Smooth muscle cell (in vitro differentiated cells): Measurements from ENCODE around the gene KRT9. TPM values are rescaled to one million over a fixed set of nuclear protein-coding genes. Genes with fewer than 3 reads are reported as not detected.

Source experiments
- DNase-seq: peaks from one replicate; lab custom pipeline; 2025; ENCODE audit not compliant: unreplicated experiment; lab: John Stamatoyannopoulos, UW
- H2AFZ ChIP-seq: fragments of 200-600 bp; sonication (generic); 2 replicates; pipeline ENCODE4 v1.6.0; 2016; ENCODE audit warnings: antibody characterized with exemption, low read depth, mild to moderate bottlenecking
- H3F3A ChIP-seq: fragments of 200-600 bp; sonication (generic); 2 replicates; pipeline ENCODE4 v1.6.0; 2017; ENCODE audit warnings: antibody characterized with exemption, low read depth
- H3K27ac ChIP-seq: fragments of 200-600 bp; sonication (generic); 2 replicates; pipeline ENCODE4 v1.5.1; 2016; ENCODE audit warnings: low read depth, mild to moderate bottlenecking
- H3K27me3 ChIP-seq: fragments of 200-600 bp; sonication (generic); 2 replicates; pipeline ENCODE4 v1.6.1; 2016; ENCODE audit warnings: low read depth, mild to moderate bottlenecking
- H3K36me3 ChIP-seq: fragments of 200-600 bp; sonication (generic); 2 replicates; pipeline ENCODE4 v1.5.1; 2016; ENCODE audit warnings: low read depth
- H3K4me1 ChIP-seq: fragments of 200-600 bp; sonication (generic); 2 replicates; pipeline ENCODE4 v1.5.1; 2016; ENCODE audit warnings: low read depth
- H3K4me2 ChIP-seq: fragments of 200-600 bp; sonication (generic); 2 replicates; pipeline ENCODE4 v1.6.0; 2016; ENCODE audit warnings: mild to moderate bottlenecking
- H3K4me3 ChIP-seq: fragments of 200-600 bp; sonication (generic); 2 replicates; pipeline ENCODE4 v1.5.1; 2016; ENCODE audit warnings: mild to moderate bottlenecking
- H3K79me2 ChIP-seq: fragments of 200-600 bp; sonication (generic); 2 replicates; pipeline ENCODE4 v1.6.0; 2016; ENCODE audit warnings: low read depth, mild to moderate bottlenecking
- H3K9ac ChIP-seq: fragments of 200-600 bp; sonication (generic); 2 replicates; pipeline ENCODE4 v1.6.0; 2016; ENCODE audit warnings: low read depth
- H3K9me3 ChIP-seq: fragments of 200-600 bp; sonication (generic); replicated peaks from 2 replicates; pipeline ENCODE4 v1.5.1; 2016; ENCODE audit warnings: low read depth
- H4K20me1 ChIP-seq: fragments of 200-600 bp; sonication (generic); 2 replicates; pipeline ENCODE4 v1.6.0; 2016; ENCODE audit warnings: low read depth
- whole genome bisulfite sequencing: methylation state at CpG from one replicate; pipeline ENCODE4 v1.1.7; 2016; ENCODE audit warnings: low lambda C conversion rate; 5-methylcytosine and 5-hydroxymethylcytosine counted together
- polyA plus RNA-seq: library from polyadenylated mRNA; unstranded; fragments of >200 nt; fragmentation: Nextera tagmentation; extraction: Ambion mirVana; gene quantifications from 2 replicates; pipeline ENCODE4 v1.2.1, GENCODE V29; 2016
- total RNA-seq: library from RNA; depleted of rRNA; stranded (reverse); fragments of >200 nt; gene quantifications from 2 replicates; pipeline ENCODE4 v1.2.3, GENCODE V29; 2014
- TF ChIP-seq, protein P1 (sequence below): fragments of 200-600 bp; sonication (generic); IDR thresholded peaks from 2 replicates; pipeline ENCODE4 v1.5.1; 2017; ENCODE audit warnings: borderline replicate concordance, mild to moderate bottlenecking, antibody characterized with exemption; ENCODE audit not compliant: insufficient read depth, poor library complexity, severe bottlenecking

Gene KRT9
- total and polyA plus RNA-seq, 2 experiments from 2014 or later = 0.22 TPM; not detected in 1

DNA sequence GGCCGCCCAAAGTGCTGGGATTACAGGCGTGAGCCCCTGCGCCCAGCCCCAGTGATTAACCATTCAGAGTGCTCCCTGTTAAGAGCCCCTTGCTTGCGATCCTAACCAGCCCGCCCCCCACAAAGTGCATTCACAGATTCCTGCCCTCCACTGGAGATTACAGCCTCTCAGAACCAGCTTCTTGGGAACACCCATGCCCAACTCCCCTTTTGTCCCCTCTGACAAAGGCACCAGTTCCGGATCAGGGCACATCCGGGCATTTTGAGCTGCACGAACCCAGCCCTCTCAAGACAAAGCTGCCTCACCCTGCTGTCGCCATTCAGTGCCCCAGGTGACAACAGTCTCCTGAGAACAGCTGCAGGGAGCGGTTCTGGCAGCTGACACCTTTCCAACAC is 42.9 kb downstream of the KRT9 start:
- Histone ChIP-seq H3K27me3 (no peaks in the 10 kb centered on the region), H3F3A (peaks cover 7% of the 10 kb centered on the region), H3K9ac (no peak overlapping the region), H2AFZ (peak overlapping the region; percentile 3), H3K4me1 (peaks cover 34% of the 10 kb centered on the region), H3K4me2 (peak overlapping the region; percentile 62), H3K4me3 (peak overlapping the region; percentile 69), H3K9me3 (no peaks in the 10 kb centered on the region), H4K20me1 (peaks cover 36% of the 10 kb centered on the region), H3K79me2 (peaks cover 9% of the 10 kb centered on the region), H3K27ac (peak overlapping the region; percentile 92), H3K36me3 (no peaks in the 10 kb centered on the region)
- DNase-seq = no peak
- 55% methylated on average over 10 of the region's 10 CpGs for WGBS
- TF ChIP-seq, protein P1, sequence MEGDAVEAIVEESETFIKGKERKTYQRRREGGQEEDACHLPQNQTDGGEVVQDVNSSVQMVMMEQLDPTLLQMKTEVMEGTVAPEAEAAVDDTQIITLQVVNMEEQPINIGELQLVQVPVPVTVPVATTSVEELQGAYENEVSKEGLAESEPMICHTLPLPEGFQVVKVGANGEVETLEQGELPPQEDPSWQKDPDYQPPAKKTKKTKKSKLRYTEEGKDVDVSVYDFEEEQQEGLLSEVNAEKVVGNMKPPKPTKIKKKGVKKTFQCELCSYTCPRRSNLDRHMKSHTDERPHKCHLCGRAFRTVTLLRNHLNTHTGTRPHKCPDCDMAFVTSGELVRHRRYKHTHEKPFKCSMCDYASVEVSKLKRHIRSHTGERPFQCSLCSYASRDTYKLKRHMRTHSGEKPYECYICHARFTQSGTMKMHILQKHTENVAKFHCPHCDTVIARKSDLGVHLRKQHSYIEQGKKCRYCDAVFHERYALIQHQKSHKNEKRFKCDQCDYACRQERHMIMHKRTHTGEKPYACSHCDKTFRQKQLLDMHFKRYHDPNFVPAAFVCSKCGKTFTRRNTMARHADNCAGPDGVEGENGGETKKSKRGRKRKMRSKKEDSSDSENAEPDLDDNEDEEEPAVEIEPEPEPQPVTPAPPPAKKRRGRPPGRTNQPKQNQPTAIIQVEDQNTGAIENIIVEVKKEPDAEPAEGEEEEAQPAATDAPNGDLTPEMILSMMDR = no peak

- H3K4me2 ChIP-seq = peak overlapping the region; percentile 87
- H3K9me3 ChIP-seq = no peaks in the 10 kb centered on the region
- peak overlapping the region; percentile 51 for H2AFZ ChIP-seq
- no peak for DNase-seq
- no peaks in the 10 kb centered on the region for H3K36me3 ChIP-seq
- peaks cover 21% of the 10 kb centered on the region for H3F3A ChIP-seq
- H3K9ac ChIP-seq = peak overlapping the region; percentile 65
- TF ChIP-seq, protein P1 = no peak
- H3K4me3 ChIP-seq = peak overlapping the region; percentile 69
- H3K27me3 ChIP-seq = no peaks in the 10 kb centered on the region
- peaks cover 9% of the 10 kb centered on the region for H3K79me2 ChIP-seq
- peaks cover 34% of the 10 kb centered on the region for H3K4me1 ChIP-seq
- 1% methylated on average over 57 of the region's 62 CpGs for WGBS
- peaks cover 43% of the 10 kb centered on the region for H4K20me1 ChIP-seq
- H3K27ac ChIP-seq = peak overlapping the region; percentile 92
Measured at GRCh38 chr17:41527063-41528023, 44.5 kb downstream of the KRT9 start.

DNA sequence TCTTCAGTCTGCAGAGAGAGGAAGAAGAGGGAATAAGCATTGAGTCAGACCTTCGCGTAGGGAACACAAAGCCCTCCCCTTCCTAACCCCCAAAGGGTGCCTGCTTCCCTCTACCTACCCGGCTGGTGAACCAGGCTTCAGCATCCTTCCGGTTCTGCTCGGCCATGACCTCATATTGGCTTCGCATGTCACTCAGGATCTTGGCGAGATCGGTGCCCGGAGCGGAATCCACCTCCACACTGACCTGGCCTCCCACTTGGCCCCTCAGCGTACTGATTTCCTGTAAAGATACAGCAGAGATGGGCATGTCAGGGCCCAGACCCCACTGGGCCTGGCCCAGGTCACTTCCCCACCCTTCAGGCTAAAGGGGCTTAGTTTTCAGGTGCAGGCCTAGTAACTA is 47.6 kb downstream of the KRT9 start:
- Histone ChIP-seq H3K79me2 (peaks cover 9% of the 10 kb centered on the region), H4K20me1 (peaks cover 43% of the 10 kb centered on the region), H3K4me3 (no peak overlapping the region), H2AFZ (no peak overlapping the region), H3F3A (peaks cover 24% of the 10 kb centered on the region), H3K9me3 (no peaks in the 10 kb centered on the region), H3K36me3 (no peaks in the 10 kb centered on the region), H3K9ac (no peak overlapping the region), H3K27ac (no peak overlapping the region), H3K4me2 (no peak overlapping the region), H3K4me1 (peaks cover 16% of the 10 kb centered on the region), H3K27me3 (no peaks in the 10 kb centered on the region)
- no peak for DNase-seq
- 91% methylated on average over 11 of the region's 11 CpGs for WGBS
- TF ChIP-seq, protein P1 = no peak
